Right lobe of liver (tissue), 6 donors: Measurements from ENCODE around the gene EDNRB. TPM values are rescaled to one million over a fixed set of nuclear protein-coding genes. Genes with fewer than 3 reads are reported as not detected.

Source experiments
- ATAC-seq, 4 donors: fragments of 200-7000 bp; cut with Tn5 transposase; one replicate each; pipeline ENCODE4 v1.9.1; 2020; ENCODE audit warnings: mild to moderate bottlenecking in 4 of 4, moderate library complexity in 4 of 4
- DNase-seq, 3 donors: peaks; one replicate each; pipeline ENCODE4 v3.0.0-alpha.2; 2020
- H3K27ac ChIP-seq, 3 donors: fragments of 200-600 bp; one replicate each; pipeline ENCODE4 v1.8.0; 2022
- H3K27me3 ChIP-seq, 2 donors: fragments of 200-600 bp; one replicate each; pipeline ENCODE4 v1.8.0; 2022
- H3K36me3 ChIP-seq, 4 donors: fragments of 200-600 bp; sonication (generic) in 1 of 4; one replicate each; pipeline versions ENCODE4 v1.5.1 to v1.8.0; 2017 to 2022; ENCODE audit warnings: control low read depth in 1 of 4
- H3K4me1 ChIP-seq, 4 donors: fragments of 200-600 bp; sonication (generic) in 1 of 4; one replicate each; pipeline versions ENCODE4 v1.5.1 to v1.8.0; 2017 to 2022; ENCODE audit warnings: control low read depth in 1 of 4
- H3K4me3 ChIP-seq, 3 donors: fragments of 200-600 bp; one replicate each; pipeline ENCODE4 v1.8.0; 2022
- H3K9me3 ChIP-seq, 4 donors: fragments of 200-600 bp; sonication (generic) in 1 of 4; one replicate each; pipeline versions ENCODE4 v1.5.1 to v1.8.0; 2017 to 2022; ENCODE audit warnings: control low read depth in 1 of 4
- POLR2A ChIP-seq: fragments of 450-650 bp; IDR thresholded peaks from one replicate; pipeline ENCODE4 v1.6.1; 2017; ENCODE audit warnings: antibody characterized with exemption, mild to moderate bottlenecking
- WGBS: methylation state at CpG from one replicate; pipeline ENCODE4 v1.1.6; 2018; ENCODE audit warnings: low coverage, low lambda C conversion rate; ENCODE audit not compliant: insufficient coverage; ENCODE audit errors: missing lambda C conversion rate; 5-methylcytosine and 5-hydroxymethylcytosine counted together
- intact Hi-C, 2 donors: fragments of 100-400 bp; cut with DNase I; formaldehyde crosslinking; loops; one replicate each; pipeline versions ENCODE4 v1.11.2 to v1.14.1; 2022
- total RNA-seq, 6 experiments: library from RNA; depleted of rRNA in 2 of 6; stranded (reverse); fragments of >200 nt in 2 of 6; fragmentation: NEBNext Ultra II Directional in 3 of 6; extraction: Animal tissue kit (Norgen Biotek cat#: 25700) in 3 of 6; gene quantifications; one replicate each; pipeline versions ENCODE4 v1.1.0 to v1.2.4, GENCODE V29; 2016 to 2023
- TF ChIP-seq, protein P1 (sequence below), 4 donors: fragments of 200-600 bp in 3 of 4; fragments of 450-650 bp in 1 of 4; IDR thresholded peaks; one replicate each; pipeline versions ENCODE4 v1.5.1 to v1.8.0; 2016 to 2022; ENCODE audit warnings: antibody characterized with exemption in 4 of 4, mild to moderate bottlenecking in 2 of 4
- donor health status: DM: no; HTN: yes; CAD: no.
- donor health status: DM: no; HTN: no; CAD: no.
- donor health status: DM: no; HTN: no; CAD: no.
- donor health status: DM: no; HTN: yes; CAD: no.
- donor health status: DM: no; HTN: yes; CAD: no.

The EDNRB gene
- total RNA-seq, 6 experiments from 2014 or later: 17.3 to 33.9 (median 23.1) TPM

- Histone ChIP-seq H3K9me3 (no peaks in the 10 kb centered on the region), H3K4me3 (no peak overlapping the region), H3K27ac (no peak overlapping the region), H3K4me1 (no peaks in the 10 kb centered on the region), H3K36me3 (no peaks in the 10 kb centered on the region), H3K27me3 (no peaks in the 10 kb centered on the region)
- no peak for TF ChIP-seq POLR2A
- TF ChIP-seq, protein P1, sequence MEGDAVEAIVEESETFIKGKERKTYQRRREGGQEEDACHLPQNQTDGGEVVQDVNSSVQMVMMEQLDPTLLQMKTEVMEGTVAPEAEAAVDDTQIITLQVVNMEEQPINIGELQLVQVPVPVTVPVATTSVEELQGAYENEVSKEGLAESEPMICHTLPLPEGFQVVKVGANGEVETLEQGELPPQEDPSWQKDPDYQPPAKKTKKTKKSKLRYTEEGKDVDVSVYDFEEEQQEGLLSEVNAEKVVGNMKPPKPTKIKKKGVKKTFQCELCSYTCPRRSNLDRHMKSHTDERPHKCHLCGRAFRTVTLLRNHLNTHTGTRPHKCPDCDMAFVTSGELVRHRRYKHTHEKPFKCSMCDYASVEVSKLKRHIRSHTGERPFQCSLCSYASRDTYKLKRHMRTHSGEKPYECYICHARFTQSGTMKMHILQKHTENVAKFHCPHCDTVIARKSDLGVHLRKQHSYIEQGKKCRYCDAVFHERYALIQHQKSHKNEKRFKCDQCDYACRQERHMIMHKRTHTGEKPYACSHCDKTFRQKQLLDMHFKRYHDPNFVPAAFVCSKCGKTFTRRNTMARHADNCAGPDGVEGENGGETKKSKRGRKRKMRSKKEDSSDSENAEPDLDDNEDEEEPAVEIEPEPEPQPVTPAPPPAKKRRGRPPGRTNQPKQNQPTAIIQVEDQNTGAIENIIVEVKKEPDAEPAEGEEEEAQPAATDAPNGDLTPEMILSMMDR (IDR thresholded peaks at IDR 0.05): no peak
- ATAC-seq (no peak), DNase-seq (no peak)
- intact Hi-C loops: no loop called here
- WGBS: 50% methylated on average over 1 of the region's 1 CpG
Observed at GRCh38 chr13:77878190-77878589, 40.4 kb downstream of the EDNRB start.

GRCh38 chr13:77876176-77876575 is 42.5 kb downstream of the EDNRB start:
- Histone ChIP-seq H3K27me3 (no peaks in the 10 kb centered on the region), H3K36me3 (no peaks in the 10 kb centered on the region), H3K4me3 (no peak overlapping the region), H3K9me3 (no peaks in the 10 kb centered on the region), H3K4me1 (no peaks in the 10 kb centered on the region), H3K27ac (no peak overlapping the region)
- DNase-seq (no peak), ATAC-seq (no peak)
- TF ChIP-seq, protein P1 (IDR thresholded peaks at IDR 0.05): no peak
- no peak for TF ChIP-seq POLR2A
- WGBS: 24% methylated on average over 2 of the region's 2 CpGs
- intact Hi-C loops: no loop called here

GRCh38 chr13:77874406-77874805 is 44.2 kb downstream of the EDNRB start:
- Histone ChIP-seq H3K27ac (no peak overlapping the region), H3K4me1 (no peaks in the 10 kb centered on the region), H3K36me3 (no peaks in the 10 kb centered on the region), H3K27me3 (no peaks in the 10 kb centered on the region), H3K4me3 (no peak overlapping the region), H3K9me3 (no peaks in the 10 kb centered on the region)
- intact Hi-C loops: no loop called here
- no peak for TF ChIP-seq POLR2A
- TF ChIP-seq, protein P1 (IDR thresholded peaks at IDR 0.05): no peak
- ATAC-seq (no peak), DNase-seq (no peak)
- WGBS: 31% methylated on average over 4 of the region's 4 CpGs

DNA sequence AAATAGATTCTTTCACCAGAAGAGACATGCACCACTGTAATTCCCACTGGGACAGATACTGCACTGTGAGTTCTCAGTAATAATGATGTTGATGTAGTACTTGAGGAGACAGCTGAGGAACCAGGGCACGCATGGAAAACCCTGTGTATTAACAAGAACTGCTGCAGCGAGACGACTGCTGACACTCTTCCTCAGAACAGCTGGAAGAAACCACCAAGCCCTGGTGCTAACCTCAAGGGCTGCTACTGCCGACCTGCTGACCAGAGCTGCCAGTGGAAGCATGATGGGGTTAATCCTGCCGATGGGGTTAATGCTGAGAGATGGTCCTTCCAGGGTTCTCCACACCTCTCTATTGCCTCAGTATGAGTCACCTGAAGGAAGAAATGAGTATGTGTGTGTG is 45.6 kb downstream of the EDNRB start:
- WGBS: 48% methylated on average over 5 of the region's 5 CpGs
- Histone ChIP-seq H3K4me3 (no peak overlapping the region), H3K27ac (no peak overlapping the region), H3K9me3 (no peaks in the 10 kb centered on the region), H3K27me3 (no peaks in the 10 kb centered on the region), H3K4me1 (no peaks in the 10 kb centered on the region), H3K36me3 (no peaks in the 10 kb centered on the region)
- ATAC-seq (no peak), DNase-seq (no peak)
- no peak for TF ChIP-seq POLR2A
- TF ChIP-seq, protein P1 (IDR thresholded peaks at IDR 0.05): no peak
- intact Hi-C loops: no loop called here

- H3K27ac ChIP-seq: no peak overlapping the region
- H3K4me3 ChIP-seq: no peak overlapping the region
- DNase-seq (no peak), ATAC-seq (no peak)
- no peaks in the 10 kb centered on the region for H3K4me1 ChIP-seq
- H3K36me3 ChIP-seq: no peaks in the 10 kb centered on the region
- no peak for TF ChIP-seq POLR2A
- intact Hi-C loops: no loop called here
- H3K9me3 ChIP-seq: no peaks in the 10 kb centered on the region
- H3K27me3 ChIP-seq: no peaks in the 10 kb centered on the region
Observed at GRCh38 chr13:77871596-77871995, 47.0 kb downstream of the EDNRB start.
